Urinary bladder (tissue), 4 donors: ENCODE results near the gene HS2ST1. TPM values are rescaled to one million over a fixed set of nuclear protein-coding genes. Genes with fewer than 3 reads are reported as not detected.
"Not testable (repeated sequence)": the region's sequence is repeated elsewhere in the genome, so short reads cannot be mapped to it uniquely, and the experiment has no call there.

ENCODE experiments used
- DNase-seq: peaks from one replicate; pipeline ENCODE4 v3.0.0-alpha.2; 2015; ENCODE audit errors: extremely low spot score
- H3K27ac ChIP-seq: one replicate; pipeline ENCODE4 v1.5.1; 2013; ENCODE audit warnings: low read depth, mild to moderate bottlenecking, moderate library complexity
- H3K36me3 ChIP-seq: one replicate; pipeline ENCODE4 v1.6.1; 2013; ENCODE audit warnings: mild to moderate bottlenecking, moderate library complexity; ENCODE audit not compliant: insufficient read depth
- H3K4me1 ChIP-seq: one replicate; pipeline ENCODE4 v1.6.1; 2013; ENCODE audit warnings: mild to moderate bottlenecking, moderate library complexity; ENCODE audit not compliant: insufficient read depth
- H3K4me3 ChIP-seq: one replicate; pipeline ENCODE4 v1.5.1; 2013; ENCODE audit warnings: low read depth, low read length
- WGBS: extraction: QIAGEN DNeasy Blood & Tissue Kit; methylation state at CpG from one replicate; pipeline ENCODE4 v1.1.7; 2013; 5-methylcytosine and 5-hydroxymethylcytosine counted together
- polyA plus RNA-seq: library from polyadenylated mRNA; stranded (reverse); fragments of 200-250 nt; gene quantifications from one replicate; pipeline ENCODE4 v1.2.3, GENCODE V29; 2013
- total RNA-seq: library from RNA; depleted of rRNA; stranded (reverse); fragments of >200 nt; gene quantifications from one replicate; pipeline ENCODE4 v1.2.3, GENCODE V29; 2014
- donor health status: healthy with polysubstance abuse.
- donor health status: healthy.

Gene HS2ST1
- total and polyA plus RNA-seq, 2 donors: 12.1 to 36.9 TPM

DNA sequence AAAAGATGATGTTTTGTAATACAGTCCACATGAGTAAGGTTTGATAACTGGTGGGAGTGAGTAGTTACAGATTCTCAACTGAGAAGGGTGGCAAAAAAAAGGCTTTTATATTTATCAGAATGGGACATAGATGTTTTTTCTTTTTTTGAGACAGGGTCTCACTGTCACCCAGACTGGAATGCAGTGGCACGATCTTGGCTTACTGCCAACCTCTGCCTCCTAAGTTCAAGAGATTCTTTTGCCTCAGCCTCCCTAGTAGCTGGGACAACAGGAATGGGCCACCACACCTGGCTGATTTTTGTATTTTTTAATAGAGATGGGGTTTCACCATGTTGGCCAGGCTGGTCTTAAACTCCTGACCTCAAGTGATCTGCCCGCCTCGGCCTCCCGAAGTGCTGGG is 113.1 kb downstream of the HS2ST1 start:
- H3K36me3 ChIP-seq, H3K4me1 ChIP-seq, H3K4me3 ChIP-seq, H3K27ac ChIP-seq, DNase-seq: not testable (repeated sequence)
- WGBS: 78% methylated on average over 4 of the region's 4 CpGs

DNA sequence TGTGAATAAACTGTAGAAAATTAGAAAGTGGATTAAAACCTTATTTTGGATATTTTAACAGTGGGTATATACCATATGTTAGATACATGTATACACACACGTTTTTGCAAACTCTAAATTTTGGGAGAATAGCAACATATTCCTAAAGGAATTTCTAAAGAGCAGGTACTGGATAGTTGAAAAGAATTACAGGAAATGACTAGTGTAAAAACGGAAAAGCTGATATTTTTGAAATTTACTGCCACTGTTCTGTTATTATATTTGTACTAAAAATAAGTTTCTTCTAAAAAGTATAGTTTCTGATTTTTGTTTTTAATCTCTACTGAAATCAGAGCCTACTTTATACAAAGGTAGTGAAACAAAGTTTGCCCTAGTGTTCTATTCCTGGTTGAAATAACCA is 114.1 kb downstream of the HS2ST1 start:
- no peak for DNase-seq
- Histone ChIP-seq H3K4me1 (no peaks in the 10 kb centered on the region), H3K27ac (no peak overlapping the region), H3K36me3 (no peaks in the 10 kb centered on the region), H3K4me3 (no peak overlapping the region)
- 83% methylated on average over 2 of the region's 2 CpGs for whole genome bisulfite sequencing

DNA sequence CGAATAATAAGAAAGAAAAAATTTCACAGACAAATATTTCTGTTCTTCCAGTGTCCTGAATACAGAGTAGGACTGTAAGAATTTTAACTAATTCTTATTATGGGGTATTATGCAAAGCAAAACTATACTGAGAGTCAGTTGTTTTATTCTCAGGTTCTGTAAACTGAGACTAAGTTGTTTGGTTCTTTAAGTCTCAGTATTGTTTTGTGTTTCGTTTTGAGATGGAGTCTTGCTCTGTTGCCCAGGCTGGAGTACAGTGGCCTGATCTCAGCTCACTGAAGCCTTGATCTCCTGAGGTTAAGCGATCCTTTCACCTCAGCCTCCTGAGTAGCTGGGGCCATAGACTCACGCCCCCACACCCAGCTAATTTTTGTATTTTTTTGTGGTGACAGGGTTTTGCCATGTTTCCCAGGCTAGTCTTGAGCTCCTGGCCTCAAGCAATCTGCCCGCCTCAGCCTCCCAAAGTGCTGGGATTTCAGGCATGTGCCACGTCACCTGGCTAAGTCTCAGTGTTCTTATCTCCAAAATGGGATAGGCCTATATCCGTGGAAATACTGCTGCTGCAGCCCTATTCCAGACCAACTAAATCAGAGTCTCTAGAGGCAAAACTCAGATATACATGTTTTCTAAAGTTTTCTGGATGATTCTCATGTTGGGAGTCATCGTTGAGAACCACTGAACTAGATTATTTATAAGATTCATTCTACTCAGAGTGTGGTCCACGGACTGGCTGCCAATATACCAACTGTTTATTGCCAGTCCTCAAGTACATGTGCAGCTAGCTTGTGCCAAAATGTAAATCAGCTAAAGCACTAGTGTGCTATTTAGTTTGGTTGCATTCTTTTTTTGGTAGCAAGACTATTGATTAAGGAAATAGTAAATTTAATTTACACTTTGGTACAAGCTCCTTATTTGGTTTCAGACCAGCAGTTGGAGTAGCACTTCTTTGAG is 116.6 kb downstream of the HS2ST1 start:
- no peak overlapping the region for H3K27ac ChIP-seq
- H3K4me3 ChIP-seq: no peak overlapping the region
- WGBS: 90% methylated on average over 9 of the region's 9 CpGs
- H3K4me1 ChIP-seq: no peaks in the 10 kb centered on the region
- DNase-seq: no peak
- no peaks in the 10 kb centered on the region for H3K36me3 ChIP-seq

DNA sequence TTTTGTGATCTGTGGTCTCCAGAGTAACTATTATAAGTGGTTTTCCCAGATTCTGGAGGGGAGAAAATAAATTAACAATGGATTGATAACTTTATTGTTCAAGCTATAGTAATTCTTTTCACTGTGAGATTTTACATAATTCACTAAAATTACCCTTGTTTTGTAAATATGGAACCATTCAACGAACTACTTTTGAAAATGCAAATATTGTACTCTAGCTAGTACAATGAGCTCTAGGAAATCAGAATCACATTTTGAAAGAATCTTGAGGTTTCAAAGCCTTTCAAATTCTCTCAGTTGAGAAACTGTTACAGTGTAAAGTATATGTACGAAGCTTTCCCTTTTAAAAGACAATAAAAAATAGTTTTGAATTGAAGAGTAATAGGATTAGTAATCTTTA is 119.9 kb downstream of the HS2ST1 start:
- 90% methylated on average over 2 of the region's 2 CpGs for WGBS
- H3K36me3 ChIP-seq: no peaks in the 10 kb centered on the region
- no peak for DNase-seq

DNA sequence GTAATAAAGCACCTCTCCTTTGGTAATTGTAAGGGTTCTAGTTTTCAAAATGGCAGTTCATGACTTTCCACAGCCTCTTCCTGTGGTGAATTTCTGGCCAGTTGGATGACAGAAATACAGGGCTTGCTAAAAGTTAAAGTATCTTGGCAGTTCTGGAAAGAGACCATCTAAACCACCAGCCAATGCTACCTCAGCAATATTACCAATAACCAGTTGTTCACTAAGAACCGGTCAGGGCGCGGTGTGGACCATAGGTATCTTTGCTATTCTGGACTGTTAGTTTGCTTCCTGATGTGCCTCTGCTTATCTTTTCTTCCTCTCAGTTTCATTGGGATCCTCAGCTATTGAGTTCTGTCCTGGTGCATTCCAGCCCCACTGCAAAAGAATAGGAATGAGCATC is 124.7 kb downstream of the HS2ST1 start:
- Histone ChIP-seq H3K4me1 (no peaks in the 10 kb centered on the region), H3K27ac (no peak overlapping the region), H3K36me3 (no peaks in the 10 kb centered on the region), H3K4me3 (no peak overlapping the region)
- DNase-seq: no peak
- 98% methylated on average over 3 of the region's 3 CpGs for WGBS

More for the DNA sequence above, 119.9 kb downstream of the HS2ST1 start:
- H3K4me1 ChIP-seq: no peaks in the 10 kb centered on the region
- no peak overlapping the region for H3K4me3 ChIP-seq
- H3K27ac ChIP-seq: no peak overlapping the region

DNA sequence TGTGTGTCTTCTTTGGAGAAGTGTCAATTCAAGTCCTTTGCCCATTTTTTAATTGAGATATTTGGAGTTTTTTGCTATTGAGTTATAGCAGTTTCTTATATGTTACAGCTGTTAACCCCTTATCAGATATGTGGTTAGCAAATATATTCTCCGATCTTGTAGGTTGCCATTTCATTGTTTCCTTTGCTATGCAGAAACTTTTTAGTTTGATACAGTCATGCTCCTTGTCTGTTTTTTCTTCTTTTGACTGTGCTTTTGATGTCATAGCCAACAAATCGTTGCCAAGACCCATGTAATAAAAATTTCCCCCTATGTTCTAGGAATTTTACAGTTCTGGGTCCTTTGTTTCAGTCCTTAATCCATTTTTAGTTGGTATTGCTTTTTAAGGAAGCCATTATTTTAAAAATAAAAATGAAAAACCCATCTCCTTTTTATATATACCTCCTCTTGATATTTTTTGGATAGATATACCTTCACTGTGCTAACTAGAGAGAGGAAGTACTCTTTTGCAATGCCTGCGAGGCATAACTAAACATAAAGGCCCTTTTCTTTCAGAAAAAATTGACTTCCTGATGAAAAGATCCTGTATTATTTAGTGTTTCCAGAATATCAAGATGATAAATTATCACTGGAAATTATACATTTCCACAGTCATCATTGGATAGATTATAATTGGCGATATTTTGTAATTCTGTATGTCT is 127.8 kb downstream of the HS2ST1 start:
- Histone ChIP-seq H3K36me3 (no peaks in the 10 kb centered on the region), H3K4me1 (no peaks in the 10 kb centered on the region), H3K27ac (no peak overlapping the region), H3K4me3 (no peak overlapping the region)
- no peak for DNase-seq
- WGBS: 76% methylated on average over 4 of the region's 4 CpGs

DNA sequence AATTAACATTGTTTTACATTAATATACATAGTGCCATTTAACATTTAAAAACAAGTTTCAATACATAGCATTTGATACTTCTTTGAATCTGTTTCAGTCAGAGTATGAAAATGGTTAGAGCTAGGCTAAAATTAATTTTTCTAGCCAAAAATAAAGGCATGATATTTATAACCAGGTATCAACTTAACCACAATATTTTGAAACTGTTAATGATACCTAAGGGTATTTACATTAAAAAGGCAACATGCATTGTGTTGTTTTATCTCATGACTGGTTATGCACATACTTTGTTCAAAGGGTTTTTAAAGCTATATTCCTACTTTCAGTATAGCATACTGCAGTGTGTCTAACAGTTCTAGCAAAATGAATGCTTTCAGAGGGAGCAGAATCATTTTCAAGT is 130.0 kb downstream of the HS2ST1 start:
- Histone ChIP-seq H3K36me3 (no peaks in the 10 kb centered on the region), H3K4me1 (no peaks in the 10 kb centered on the region), H3K27ac (no peak overlapping the region), H3K4me3 (no peak overlapping the region)
- DNase-seq: no peak

DNA sequence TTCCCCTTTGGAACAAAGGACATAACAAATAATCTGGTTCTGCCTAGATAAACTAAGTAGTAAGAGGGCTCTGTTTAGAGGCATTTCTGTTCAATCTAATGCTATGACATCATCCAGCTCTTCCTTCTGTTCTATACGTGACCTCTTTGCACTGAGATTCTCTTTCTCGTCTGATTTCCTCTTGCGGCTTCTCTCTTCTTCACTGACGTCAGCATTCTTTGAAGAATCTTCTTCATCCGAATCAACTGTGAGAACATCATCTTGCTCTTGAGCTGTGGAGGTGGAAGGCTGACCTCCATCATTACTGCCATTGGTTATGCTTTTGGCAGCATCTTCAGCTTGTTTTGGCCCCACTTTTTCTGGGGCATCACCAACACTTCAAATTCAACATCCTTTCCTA is 130.4 kb downstream of the HS2ST1 start:
- no peak for DNase-seq
- H3K4me1 ChIP-seq: no peaks in the 10 kb centered on the region
- 83% methylated on average over 5 of the region's 5 CpGs for WGBS
- H3K36me3 ChIP-seq: no peaks in the 10 kb centered on the region
- H3K4me3 ChIP-seq: no peak overlapping the region
- no peak overlapping the region for H3K27ac ChIP-seq

DNA sequence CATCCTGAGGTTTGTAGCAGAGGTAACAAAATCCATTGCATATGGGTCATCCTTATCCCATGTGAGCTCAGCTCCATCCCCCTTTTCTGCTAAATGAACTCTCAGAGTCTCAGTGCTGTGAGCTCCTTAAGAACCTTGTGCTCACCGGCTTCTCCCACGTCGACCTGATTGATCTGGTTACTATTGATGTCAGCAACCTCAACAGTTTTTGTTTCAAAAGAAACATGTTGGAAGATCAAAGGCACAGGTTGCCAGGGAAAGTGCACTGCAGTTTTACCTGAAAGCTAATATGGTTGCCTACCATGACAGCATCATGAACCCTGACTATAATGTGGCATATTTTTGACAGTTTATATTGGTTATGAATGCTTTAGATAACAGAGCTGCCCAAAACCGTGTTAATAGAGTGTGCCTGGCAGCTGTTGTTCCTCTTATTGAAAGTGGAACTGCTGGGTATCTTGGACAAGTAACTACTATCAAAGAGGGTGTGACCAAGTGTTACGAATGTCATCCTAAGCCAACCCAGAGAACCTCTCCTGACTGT is 131.4 kb downstream of the HS2ST1 start:
- 73% methylated on average over 5 of the region's 5 CpGs for WGBS
- no peak for DNase-seq
- Histone ChIP-seq H3K36me3 (no peaks in the 10 kb centered on the region), H3K4me3 (no peak overlapping the region), H3K4me1 (no peaks in the 10 kb centered on the region), H3K27ac (no peak overlapping the region)

DNA sequence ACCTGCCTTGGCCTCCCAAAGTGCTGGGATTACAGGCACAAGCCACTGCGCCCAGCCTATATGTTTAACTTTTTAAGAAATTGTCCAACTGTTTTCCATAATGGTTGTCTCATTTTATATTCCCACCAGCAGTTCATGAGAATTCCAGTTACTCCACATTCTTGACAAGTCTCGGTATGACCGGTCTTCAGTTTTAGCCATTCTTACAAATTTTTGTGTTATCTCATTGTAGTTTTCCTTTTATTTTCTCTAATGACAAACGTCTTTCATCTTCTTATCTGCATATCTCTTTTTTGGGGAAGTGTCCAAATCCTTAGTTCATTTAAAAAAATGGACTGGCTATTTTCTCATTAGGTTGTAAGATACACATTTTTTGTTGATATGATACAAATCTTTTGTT is 132.5 kb downstream of the HS2ST1 start:
- DNase-seq: no peak
- Histone ChIP-seq H3K36me3 (no peaks in the 10 kb centered on the region), H3K4me3 (no peak overlapping the region), H3K4me1 (no peaks in the 10 kb centered on the region), H3K27ac (no peak overlapping the region)
- WGBS: 77% methylated on average over 4 of the region's 4 CpGs

DNA sequence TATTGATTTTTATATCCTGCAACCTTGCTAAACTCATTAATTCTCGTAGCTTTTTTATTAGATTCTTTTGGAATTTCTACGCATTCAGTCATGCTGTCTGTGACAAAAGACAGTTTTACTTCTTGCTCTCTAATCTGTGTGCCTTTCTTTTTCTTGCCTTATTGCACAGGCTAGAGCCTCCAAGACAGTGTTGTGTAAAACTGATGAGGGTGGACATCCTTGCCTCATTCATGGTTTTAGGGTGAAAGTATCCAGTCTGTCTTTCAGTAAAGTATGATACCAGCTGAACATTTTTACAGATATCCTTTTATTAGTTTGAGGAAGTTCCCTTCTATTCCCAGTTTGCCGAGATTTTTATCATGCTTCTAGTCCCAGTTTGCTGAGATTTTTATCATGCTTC is 133.8 kb downstream of the HS2ST1 start:
- Histone ChIP-seq H3K4me3 (no peak overlapping the region), H3K4me1 (no peaks in the 10 kb centered on the region), H3K36me3 (no peaks in the 10 kb centered on the region), H3K27ac (no peak overlapping the region)
- DNase-seq: no peak
- 96% methylated on average over 3 of the region's 3 CpGs for WGBS

DNA sequence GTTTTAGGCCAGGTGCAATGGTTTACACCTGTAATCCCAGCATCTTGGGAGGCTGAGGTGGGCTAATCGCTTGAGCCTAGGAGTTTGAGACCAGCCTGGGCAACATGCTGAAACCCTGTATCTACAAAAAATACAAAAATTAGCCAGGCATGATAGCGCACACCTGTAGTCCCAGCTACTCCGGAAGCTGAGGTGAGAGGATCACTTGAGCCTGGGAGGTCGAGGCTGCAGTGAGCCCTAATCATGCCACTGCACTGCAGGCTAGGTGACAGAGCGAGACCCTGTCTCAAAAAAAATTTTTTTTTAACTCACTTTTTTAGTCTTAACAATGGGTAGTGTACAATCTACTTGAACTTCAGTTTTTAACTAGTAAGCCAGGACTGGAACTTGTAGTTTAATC is 137.5 kb downstream of the HS2ST1 start:
- DNase-seq: no peak
- no peaks in the 10 kb centered on the region for H3K4me1 ChIP-seq
- H3K4me3 ChIP-seq: no peak overlapping the region
- H3K27ac ChIP-seq: no peak overlapping the region
- 99% methylated on average over 5 of the region's 5 CpGs for WGBS
- H3K36me3 ChIP-seq: no peaks in the 10 kb centered on the region

DNA sequence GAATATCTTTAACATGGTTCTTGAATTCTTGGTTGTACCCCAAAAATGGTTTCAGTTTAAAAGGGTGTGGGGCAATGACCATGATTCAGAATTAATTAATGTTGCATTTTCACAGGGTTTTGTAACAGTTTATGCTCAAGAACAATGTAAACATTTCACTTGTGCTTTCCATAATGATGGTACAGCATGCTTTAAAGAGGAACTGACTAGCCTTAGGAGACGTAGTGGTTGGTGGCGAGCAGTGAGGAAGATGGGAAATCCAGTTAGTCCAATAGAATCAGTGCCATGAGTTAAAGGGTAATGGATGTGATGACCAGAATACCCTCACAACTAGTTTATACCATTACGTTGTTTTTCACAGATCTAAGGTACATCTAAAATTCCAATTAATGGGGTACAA is 138.0 kb downstream of the HS2ST1 start:
- WGBS: 95% methylated on average over 3 of the region's 3 CpGs
- Histone ChIP-seq H3K36me3 (no peaks in the 10 kb centered on the region), H3K4me3 (no peak overlapping the region), H3K4me1 (no peaks in the 10 kb centered on the region), H3K27ac (no peak overlapping the region)
- no peak for DNase-seq

DNA sequence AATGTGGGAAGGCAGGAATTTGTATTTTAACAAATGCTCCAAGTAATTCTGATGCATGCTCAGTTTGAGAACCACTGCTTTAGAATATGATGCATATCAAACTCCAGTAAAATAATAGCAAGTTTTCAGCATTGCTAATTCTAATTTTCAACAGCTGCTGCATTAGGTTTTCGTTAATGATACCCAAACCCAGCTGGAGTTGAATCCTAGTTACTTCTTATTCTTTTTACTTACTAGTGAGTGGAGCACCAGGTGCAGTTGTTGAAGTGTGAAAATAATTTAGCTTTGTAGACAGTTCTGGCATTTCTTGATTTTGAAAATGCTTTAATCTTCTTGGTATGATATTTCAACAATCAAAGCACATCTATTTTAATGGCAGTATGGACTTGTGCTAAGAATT is 138.5 kb downstream of the HS2ST1 start:
- Histone ChIP-seq H3K36me3 (no peaks in the 10 kb centered on the region), H3K4me1 (no peaks in the 10 kb centered on the region), H3K27ac (no peak overlapping the region), H3K4me3 (no peak overlapping the region)
- 94% methylated on average over 1 of the region's 1 CpG for WGBS
- DNase-seq: no peak
